ENCODE measurements around the gene KCNG1.

- TF ChIP-seq CTCF (IDR thresholded peaks at IDR 0.05) (no peak), EZH2 (IDR thresholded peaks at IDR 0.05) (no peak), EZH2phosphoT487 (IDR thresholded peaks at IDR 0.05) (no peak)
These were observed 27.7 kb upstream of the KCNG1 start for GRCh38 chr20:51050531-51051075.
